ENCODE measurements around the gene URM1. TPM values are rescaled to one million over a fixed set of nuclear protein-coding genes. Genes with fewer than 3 reads are reported as not detected.
A peak's percentile ranks its signal among the peaks of the same experiment; 100 is the strongest.

Gene URM1
- total RNA-seq, 4 donors from 2014 or later = 24.9 to 47.7 (median 42.4) TPM

DNA sequence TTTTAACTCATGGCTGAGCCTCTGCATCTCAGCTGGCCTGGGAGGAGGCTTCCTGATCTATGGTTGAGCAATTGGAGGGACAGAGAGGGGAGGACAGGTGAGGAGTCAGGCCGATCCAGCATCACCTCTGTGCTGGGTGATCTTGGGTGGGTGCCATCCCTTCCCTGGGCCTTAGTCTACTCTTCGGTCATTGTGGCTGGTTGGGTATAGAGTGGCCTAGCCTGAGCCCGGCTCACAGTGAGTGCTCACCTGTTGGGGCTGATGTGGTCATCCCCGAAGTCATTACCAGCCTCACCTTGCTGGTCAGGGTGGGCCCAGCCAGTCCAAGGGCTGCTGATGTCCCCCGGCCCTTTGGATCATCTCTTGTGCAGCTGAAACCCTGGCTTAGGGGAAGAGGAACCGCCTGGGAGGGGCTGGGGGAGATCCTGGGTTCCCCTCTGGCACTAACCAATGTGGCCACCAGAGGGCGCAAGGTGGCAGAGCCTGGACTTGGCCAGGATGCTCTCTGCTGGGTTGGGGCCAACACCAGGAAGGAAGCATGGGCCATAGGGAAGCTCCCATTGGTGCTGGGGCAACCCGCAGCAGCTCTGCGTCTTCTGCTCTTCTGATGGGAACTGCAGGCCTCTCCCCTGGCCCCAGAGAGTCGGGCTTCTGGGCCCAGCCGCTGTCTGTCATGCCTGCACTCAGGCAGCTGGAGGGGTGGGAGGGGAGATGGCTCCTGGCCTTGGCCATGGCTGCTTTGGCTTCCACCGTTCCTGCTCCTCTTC, 67.4 kb downstream of the URM1 start:
- Histone ChIP-seq H3K27me3 (no peaks in the 10 kb centered on the region), H3K36me3 (no peaks in the 10 kb centered on the region), H3K27ac (no peak overlapping the region), H3K4me3 (no peak overlapping the region), H3K4me1 (no peaks in the 10 kb centered on the region), H3K9me3 (no peaks in the 10 kb centered on the region)
- peak; percentile 74 to 91 (median 89) for DNase-seq
- TF ChIP-seq POLR2A (IDR thresholded peaks at IDR 0.05) = no peak
- TF ChIP-seq, protein P1, sequence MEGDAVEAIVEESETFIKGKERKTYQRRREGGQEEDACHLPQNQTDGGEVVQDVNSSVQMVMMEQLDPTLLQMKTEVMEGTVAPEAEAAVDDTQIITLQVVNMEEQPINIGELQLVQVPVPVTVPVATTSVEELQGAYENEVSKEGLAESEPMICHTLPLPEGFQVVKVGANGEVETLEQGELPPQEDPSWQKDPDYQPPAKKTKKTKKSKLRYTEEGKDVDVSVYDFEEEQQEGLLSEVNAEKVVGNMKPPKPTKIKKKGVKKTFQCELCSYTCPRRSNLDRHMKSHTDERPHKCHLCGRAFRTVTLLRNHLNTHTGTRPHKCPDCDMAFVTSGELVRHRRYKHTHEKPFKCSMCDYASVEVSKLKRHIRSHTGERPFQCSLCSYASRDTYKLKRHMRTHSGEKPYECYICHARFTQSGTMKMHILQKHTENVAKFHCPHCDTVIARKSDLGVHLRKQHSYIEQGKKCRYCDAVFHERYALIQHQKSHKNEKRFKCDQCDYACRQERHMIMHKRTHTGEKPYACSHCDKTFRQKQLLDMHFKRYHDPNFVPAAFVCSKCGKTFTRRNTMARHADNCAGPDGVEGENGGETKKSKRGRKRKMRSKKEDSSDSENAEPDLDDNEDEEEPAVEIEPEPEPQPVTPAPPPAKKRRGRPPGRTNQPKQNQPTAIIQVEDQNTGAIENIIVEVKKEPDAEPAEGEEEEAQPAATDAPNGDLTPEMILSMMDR (IDR thresholded peaks at IDR 0.05) = peak; percentile 82 to 98 (median 85)

DNA sequence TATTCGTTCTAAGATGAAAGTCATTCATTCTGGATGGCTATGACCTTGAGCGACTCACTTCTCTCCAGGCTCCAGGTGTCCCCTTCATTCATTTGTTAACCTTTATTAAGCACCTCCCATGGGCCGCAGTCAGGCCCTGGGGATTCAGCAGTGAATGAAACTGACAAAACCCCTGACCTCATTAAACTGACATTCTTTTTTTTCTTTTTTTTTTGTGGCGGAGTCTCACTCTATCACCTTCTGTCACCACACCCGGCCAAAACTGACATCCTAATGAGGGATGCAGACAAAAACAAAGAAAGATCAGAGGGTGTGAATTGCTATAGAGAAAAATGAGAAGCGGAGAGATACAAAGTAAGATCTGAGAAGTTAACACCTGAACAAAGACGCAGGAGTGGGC, 68.1 kb downstream of the URM1 start:
- TF ChIP-seq, protein P1 (IDR thresholded peaks at IDR 0.05) = no peak
- TF ChIP-seq POLR2A (IDR thresholded peaks at IDR 0.05) = no peak
- H3K27me3 ChIP-seq = no peaks in the 10 kb centered on the region
- H3K36me3 ChIP-seq = no peaks in the 10 kb centered on the region
- no peak for DNase-seq
- H3K4me3 ChIP-seq = no peak overlapping the region
- no peak overlapping the region for H3K27ac ChIP-seq
- H3K4me1 ChIP-seq = no peaks in the 10 kb centered on the region
- no peaks in the 10 kb centered on the region for H3K9me3 ChIP-seq

Other genes starting within 250 kb of the URM1 start
- 100 to 1,000 TPM; 123 to 193 (median 168) TPM for gene PTGES2, start 243.6 kb upstream of the URM1 start, total RNA-seq
- gene LCN2, start 221.9 kb upstream of the URM1 start, total RNA-seq = 100 to 1,000 TPM in 1 of 4 donors, 10 to 100 TPM in 2, 1 to 10 TPM in 1; 1.9 to 191 (median 37.1) TPM
- gene BBLN, start 211.1 kb upstream of the URM1 start, total RNA-seq = 10 to 100 TPM; 38.8 to 93.7 (median 70.2) TPM
- gene CIZ1, start 179.8 kb upstream of the URM1 start, total RNA-seq = 100 to 1,000 TPM in 2 of 4 donors, 10 to 100 TPM in 2; 52.2 to 144 (median 95.3) TPM
- 10 to 100 TPM; 14.5 to 85.8 (median 54.4) TPM for gene DNM1, start 168.0 kb upstream of the URM1 start, total RNA-seq
- gene GOLGA2, start 95.4 kb upstream of the URM1 start, total RNA-seq = 10 to 100 TPM; 45.7 to 96.7 (median 92.5) TPM
- 10 to 100 TPM; 18.3 to 27.2 (median 23.5) TPM for gene SWI5, start 95.1 kb upstream of the URM1 start, total RNA-seq
- gene TRUB2, start 48.9 kb upstream of the URM1 start, total RNA-seq = 10 to 100 TPM; 11.7 to 42.9 (median 17.4) TPM
- 100 to 1,000 TPM in 3 of 4 donors, 10 to 100 TPM in 1; 65.2 to 191 (median 132) TPM for gene COQ4, start 48.5 kb upstream of the URM1 start, total RNA-seq
- 100 to 1,000 TPM in 3 of 4 donors, 10 to 100 TPM in 1; 28.1 to 312 (median 149) TPM for gene SLC27A4, start 30.8 kb upstream of the URM1 start, total RNA-seq
- 10 to 100 TPM in 1 of 4 donors, 1 to 10 TPM in 3; 3.3 to 16.5 (median 5.9) TPM for gene CERCAM, start 49.5 kb downstream of the URM1 start, total RNA-seq
- gene ODF2, start 84.6 kb downstream of the URM1 start, total RNA-seq = 10 to 100 TPM in 3 of 4 donors, 1 to 10 TPM in 1; 8.4 to 83.3 (median 25.7) TPM
- gene GLE1, start 133.3 kb downstream of the URM1 start, total RNA-seq = 10 to 100 TPM; 27.0 to 55.3 (median 28.3) TPM
- 100 to 1,000 TPM; 251 to 586 (median 269) TPM for gene SPTAN1, start 181.2 kb downstream of the URM1 start, total RNA-seq